Measurements from ENCODE around the gene RHBDF1. TPM values are rescaled to one million over a fixed set of nuclear protein-coding genes. Genes with fewer than 3 reads are reported as not detected.

Gene RHBDF1
- total RNA-seq, 4 donors from 2014 or later, result 11.9 to 179 (median 33.8) TPM

DNA sequence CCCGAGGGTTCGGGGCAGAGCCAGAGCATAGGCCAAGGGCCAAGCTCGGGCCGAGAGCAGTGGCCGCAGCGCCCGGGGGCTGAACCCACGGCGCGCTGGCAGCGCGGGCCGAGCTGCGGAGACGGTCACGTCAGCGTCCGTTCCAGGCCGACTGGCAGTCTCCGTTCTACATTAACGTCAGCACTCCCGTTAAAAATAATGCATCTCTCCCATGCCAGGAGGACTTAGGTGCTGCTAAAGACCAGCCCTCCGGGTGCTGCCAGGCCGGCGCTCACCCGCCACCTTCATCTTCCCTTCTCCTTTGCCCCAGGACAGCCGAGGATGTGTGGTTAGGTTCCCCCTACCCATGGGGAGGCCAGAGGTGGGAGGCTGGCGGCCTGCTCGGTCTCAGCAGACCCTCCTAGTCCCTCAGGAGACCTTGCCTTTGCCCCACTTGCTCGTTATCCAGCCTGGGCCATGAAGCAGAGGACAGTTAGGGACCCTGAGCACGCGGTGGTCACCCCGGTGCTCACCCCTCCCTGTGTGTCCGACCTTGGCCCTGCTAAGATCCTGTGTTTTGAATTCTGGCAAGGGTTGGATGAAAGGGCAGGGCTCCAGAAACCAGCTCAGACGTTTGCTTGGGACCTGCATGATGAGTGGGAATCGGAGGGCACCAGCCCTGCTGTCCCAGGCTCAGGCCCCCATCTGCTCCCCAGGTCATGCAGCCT lies 6.2 kb upstream of the RHBDF1 start:
- Histone ChIP-seq H3K27ac (peak overlapping the region; percentile 88 to 94 (median 92)), H3K4me1 (peaks cover 8 to 36% (median 29%) of the 10 kb centered on the region in 4 donors), H3K27me3 (no peaks in the 10 kb centered on the region), H3K4me3 (peak overlapping the region; percentile 70 to 93 (median 82)), H3K9me3 (no peaks in the 10 kb centered on the region), H3K36me3 (no peaks in the 10 kb centered on the region)
- no peak for DNase-seq
- 4% methylated on average over 30 of the region's 36 CpGs; no CpG with 5 or more reads in 1 of the 2 donors for WGBS, 2 donors (ENCODE audit: low coverage in 1 of 2)
- TF ChIP-seq, protein P1, sequence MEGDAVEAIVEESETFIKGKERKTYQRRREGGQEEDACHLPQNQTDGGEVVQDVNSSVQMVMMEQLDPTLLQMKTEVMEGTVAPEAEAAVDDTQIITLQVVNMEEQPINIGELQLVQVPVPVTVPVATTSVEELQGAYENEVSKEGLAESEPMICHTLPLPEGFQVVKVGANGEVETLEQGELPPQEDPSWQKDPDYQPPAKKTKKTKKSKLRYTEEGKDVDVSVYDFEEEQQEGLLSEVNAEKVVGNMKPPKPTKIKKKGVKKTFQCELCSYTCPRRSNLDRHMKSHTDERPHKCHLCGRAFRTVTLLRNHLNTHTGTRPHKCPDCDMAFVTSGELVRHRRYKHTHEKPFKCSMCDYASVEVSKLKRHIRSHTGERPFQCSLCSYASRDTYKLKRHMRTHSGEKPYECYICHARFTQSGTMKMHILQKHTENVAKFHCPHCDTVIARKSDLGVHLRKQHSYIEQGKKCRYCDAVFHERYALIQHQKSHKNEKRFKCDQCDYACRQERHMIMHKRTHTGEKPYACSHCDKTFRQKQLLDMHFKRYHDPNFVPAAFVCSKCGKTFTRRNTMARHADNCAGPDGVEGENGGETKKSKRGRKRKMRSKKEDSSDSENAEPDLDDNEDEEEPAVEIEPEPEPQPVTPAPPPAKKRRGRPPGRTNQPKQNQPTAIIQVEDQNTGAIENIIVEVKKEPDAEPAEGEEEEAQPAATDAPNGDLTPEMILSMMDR (IDR thresholded peaks at IDR 0.05), result no peak
- TF ChIP-seq POLR2AphosphoS5 (IDR thresholded peaks at IDR 0.05) (no peak), EP300 (IDR thresholded peaks at IDR 0.05; ENCODE audit: low read depth) (no peak), POLR2A (IDR thresholded peaks at IDR 0.05) (no peak)
- intact Hi-C loops (cut with DNase I; ENCODE audit: low total_unique reads), result no loop called here
- in situ Hi-C loops (cut with MboI; ENCODE audit: low pct_ligation_motif_present in 1 of 4, low pct_unique_long_range_greater_than_20kb in 1 of 4, low sequenced_read_pairs in 3 of 4), result no loop called here

DNA sequence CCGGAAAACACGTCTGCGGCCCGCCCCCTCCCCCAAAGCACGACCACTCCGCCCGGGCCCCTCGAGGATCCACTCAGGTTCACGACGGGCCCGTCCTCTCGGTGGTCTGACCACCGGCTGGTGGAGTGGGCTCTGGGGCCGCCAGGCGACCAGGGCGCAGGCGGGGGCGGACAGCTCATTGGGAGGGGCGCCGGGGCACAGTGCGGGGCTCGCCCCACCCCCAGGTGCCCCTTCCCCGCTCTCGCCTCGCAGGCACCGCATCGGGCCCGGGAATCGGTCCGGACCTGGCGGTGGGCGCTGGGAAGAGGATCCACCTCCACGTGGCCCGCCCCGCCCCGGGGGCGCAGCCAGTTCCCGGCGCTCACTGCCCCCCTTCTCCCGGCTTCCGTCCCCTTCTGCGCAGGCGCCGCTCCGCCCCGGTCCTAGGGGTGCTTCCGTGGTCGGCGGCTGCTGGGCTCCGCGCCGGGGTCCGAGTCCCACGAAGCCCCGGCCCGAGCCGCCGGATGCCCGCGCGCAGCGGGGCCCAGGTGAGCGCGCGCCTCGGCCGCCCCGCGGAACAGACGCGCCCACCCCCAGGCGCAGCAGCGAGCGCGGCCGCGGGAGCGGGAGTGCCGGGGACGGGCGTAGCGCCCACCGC lies 5.5 kb upstream of the RHBDF1 start, which contains the start of gene MPG:
Gene MPG (plus strand): TSS at position 419 of the 637 bp plus-strand sequence. CDS start 85 bp downstream, at position 504.
- TF ChIP-seq POLR2AphosphoS5 (IDR thresholded peaks at IDR 0.05) (peak; percentile 80 to 83 (median 81)), EP300 (IDR thresholded peaks at IDR 0.05; ENCODE audit: low read depth) (no peak), POLR2A (IDR thresholded peaks at IDR 0.05) (peak; percentile 51)
- TF ChIP-seq, protein P1 (IDR thresholded peaks at IDR 0.05), result no peak
- 0% methylated on average over 29 of the region's 83 CpGs; no CpG with 5 or more reads in 1 of the 2 donors for WGBS, 2 donors (ENCODE audit: low coverage in 1 of 2)
- peak; percentile 90 for DNase-seq
- H3K27me3 ChIP-seq, result no peaks in the 10 kb centered on the region
- peak within 1 kb of the TSS; percentile 70 to 93 (median 82) for H3K4me3 ChIP-seq
- H3K9me3 ChIP-seq, result no peaks in the 10 kb centered on the region
- no peaks in the 10 kb centered on the region for H3K36me3 ChIP-seq
- in situ Hi-C loops (cut with MboI; ENCODE audit: low pct_ligation_motif_present in 1 of 4, low pct_unique_long_range_greater_than_20kb in 1 of 4, low sequenced_read_pairs in 3 of 4), result no loop called here
- intact Hi-C loops (cut with DNase I; ENCODE audit: low total_unique reads), result no loop called here
- H3K4me1 ChIP-seq, result peaks cover 10 to 43% (median 32%) of the 10 kb centered on the region in 4 donors
- peak within 1 kb of the TSS; percentile 88 to 94 (median 92) for H3K27ac ChIP-seq

DNA sequence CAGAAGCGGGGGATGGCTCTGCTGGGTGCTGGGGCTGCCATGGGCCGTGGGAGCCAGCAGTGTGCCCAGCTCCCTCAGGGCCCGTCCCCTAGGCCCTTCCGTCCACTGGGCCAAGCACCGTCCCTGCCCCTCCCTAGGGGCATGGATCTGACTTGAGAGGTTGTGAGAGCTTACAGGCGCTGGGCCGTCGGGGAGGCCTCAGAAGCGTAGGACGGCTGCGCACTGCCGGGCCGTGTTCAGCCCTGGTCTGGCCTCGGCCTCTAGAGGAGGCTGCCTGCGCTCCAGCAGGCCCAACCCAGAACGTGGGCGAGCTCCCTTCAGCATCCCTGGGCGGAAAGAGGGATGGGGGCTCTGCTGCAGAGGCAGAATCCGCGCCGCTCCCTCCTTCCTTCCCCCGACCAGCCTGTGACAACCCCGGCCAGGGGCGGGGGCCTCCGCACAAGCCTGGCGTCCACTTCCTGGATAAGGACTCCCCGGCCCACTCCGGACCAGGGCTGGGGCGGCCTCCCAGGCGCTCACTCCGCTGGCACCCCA lies 4.9 kb upstream of the RHBDF1 start:
- H3K4me3 ChIP-seq, result peak overlapping the region; percentile 70 to 93 (median 82)
- H3K27me3 ChIP-seq, result no peaks in the 10 kb centered on the region
- intact Hi-C loops (cut with DNase I; ENCODE audit: low total_unique reads), result no loop called here
- no peaks in the 10 kb centered on the region for H3K9me3 ChIP-seq
- peak; percentile 54 for DNase-seq
- TF ChIP-seq POLR2AphosphoS5 (IDR thresholded peaks at IDR 0.05), result peak in 1 of 3 donors; percentile 14
- TF ChIP-seq, protein P1 (IDR thresholded peaks at IDR 0.05), result no peak
- H3K36me3 ChIP-seq, result no peaks in the 10 kb centered on the region
- H3K27ac ChIP-seq, result peak overlapping the region; percentile 88 to 94 (median 92)
- in situ Hi-C loops (cut with MboI; ENCODE audit: low pct_ligation_motif_present in 1 of 4, low pct_unique_long_range_greater_than_20kb in 1 of 4, low sequenced_read_pairs in 3 of 4), result no loop called here
- 8% methylated on average over 25 of the region's 31 CpGs; no CpG with 5 or more reads in 1 of the 2 donors for WGBS, 2 donors (ENCODE audit: low coverage in 1 of 2)
- peaks cover 14 to 46% (median 37%) of the 10 kb centered on the region in 4 donors for H3K4me1 ChIP-seq

Measured in transverse colon (tissue), 4 donors.